ENCODE results near the gene EIF5AL1. TPM values are rescaled to one million over a fixed set of nuclear protein-coding genes. Genes with fewer than 3 reads are reported as not detected.
"Not testable (repeated sequence)": the region's sequence is repeated elsewhere in the genome, so short reads cannot be mapped to it uniquely, and the experiment has no call there.

EIF5AL1 gene
- total RNA-seq, 1 donor from 2014 or later, result 0.09 TPM

DNA sequence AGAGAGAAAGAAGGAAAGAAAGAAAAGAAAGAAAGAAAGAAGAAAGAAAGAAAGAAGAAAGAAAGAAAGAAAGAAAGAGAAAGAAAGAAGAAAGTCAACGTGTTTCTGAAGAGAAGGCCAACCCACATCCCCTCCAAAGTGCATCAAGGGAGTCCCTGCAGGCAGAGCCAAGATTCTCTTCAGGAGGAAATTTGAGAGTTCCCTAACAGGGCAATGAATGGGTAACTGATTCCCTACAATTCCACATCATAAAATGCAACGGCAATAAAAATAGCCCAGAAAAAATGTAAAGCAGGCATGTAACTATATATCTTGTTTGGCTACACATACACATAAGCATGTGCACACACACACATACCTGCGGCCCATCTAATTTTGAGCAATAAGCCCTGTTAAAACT lies 32.1 kb downstream of the EIF5AL1 start:
- DNase-seq (ENCODE audit: low spot score); intact Hi-C loops (cut with DNase I); ATAC-seq: not testable (repeated sequence)

DNA sequence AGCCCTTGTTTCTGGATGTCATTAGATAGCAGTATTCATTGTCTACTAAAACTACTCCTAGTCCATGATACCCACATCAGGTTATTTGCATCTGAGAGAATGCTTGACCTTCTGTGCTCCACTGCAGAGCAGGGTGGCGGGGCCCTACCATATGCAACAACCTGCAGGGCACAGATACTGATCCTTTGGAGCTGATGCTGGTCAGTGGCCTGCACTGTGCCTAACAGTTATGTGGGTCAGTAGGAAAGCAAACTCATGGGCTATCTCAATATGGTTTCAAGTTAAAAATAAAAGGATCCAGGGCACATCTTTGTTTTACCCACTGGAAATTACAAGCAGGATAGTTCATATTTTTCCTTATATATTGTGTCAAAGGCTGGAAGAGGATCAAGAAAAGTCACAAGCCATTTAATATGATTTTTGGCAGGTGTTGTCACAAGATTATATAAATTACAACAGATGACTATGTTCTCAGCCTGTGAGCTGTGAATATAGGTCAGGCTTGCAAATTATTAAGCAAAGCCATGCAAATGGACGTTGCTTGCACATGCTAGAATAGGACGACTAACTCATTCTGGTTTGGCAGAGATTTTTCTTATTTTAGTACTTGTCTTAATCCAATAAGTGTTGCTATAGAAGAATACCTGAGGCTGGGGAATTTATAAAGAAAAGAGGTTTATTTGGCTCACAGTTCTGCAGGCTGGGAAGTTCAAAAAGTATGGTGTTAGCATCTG lies 32.8 kb downstream of the EIF5AL1 start:
- ATAC-seq; DNase-seq (ENCODE audit: low spot score); intact Hi-C loops (cut with DNase I): not testable (repeated sequence)

DNA sequence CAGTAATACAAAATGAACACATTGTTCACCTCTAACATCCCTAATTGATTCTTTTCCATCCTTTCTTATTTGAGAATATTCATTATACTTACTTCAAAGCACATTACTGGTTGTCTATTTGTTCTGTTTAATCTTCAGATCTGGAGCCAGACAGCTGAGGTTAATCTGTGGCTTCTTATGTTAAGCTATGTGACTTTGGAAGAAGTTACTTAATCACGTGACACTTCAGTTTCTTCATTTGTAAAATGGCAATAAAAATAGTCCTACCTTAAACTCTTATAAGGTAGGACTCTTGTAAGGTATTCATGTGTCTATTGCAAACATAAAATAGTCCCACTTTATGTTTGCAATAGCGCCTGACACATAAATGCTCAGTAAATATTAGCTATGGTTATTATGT lies 34.8 kb downstream of the EIF5AL1 start:
- ATAC-seq; intact Hi-C loops (cut with DNase I); DNase-seq (ENCODE audit: low spot score): not testable (repeated sequence)

DNA sequence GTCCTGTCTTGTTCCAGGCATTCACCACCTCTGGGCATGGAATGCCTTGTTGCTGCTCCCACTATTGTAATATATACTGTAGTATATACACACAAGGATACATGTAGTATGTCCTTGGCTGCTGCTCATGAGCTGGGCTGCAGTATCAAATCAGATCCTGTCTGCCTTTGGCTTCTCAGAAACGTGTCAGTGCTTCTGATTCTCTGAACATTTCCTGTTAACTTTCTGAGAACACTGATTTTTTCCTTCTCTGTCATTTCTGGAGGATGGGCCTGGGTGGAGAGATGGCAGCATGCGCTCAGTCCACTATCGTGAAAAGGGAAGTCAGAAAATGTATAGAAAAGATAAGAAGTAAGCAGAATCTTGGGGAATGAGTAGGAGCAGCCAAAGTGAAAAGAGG lies 35.6 kb downstream of the EIF5AL1 start:
- DNase-seq (ENCODE audit: low spot score) (no peak), ATAC-seq (no peak)
- intact Hi-C loops (cut with DNase I), result no loop called here

DNA sequence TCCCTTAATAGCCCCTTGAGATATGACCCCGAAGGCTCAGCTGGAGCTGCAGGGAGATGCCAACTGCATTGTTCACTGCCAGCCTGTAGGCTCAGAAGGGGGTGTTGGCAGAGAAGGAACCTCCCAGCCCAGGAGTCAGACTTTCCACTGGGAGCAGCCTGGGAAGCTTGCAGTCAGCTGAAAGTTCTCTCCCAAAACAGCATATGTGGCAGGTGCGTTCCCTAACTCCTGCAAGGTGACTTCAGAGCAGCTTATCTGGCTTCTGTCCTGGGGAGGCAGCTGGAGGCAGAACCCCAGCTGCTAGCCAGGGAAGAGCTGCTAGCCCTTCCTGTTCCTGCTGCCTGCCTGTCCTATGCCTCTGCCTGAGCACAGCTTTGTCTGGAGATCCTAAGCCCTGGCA lies 39.8 kb downstream of the EIF5AL1 start:
- no peak for ATAC-seq
- no peak for DNase-seq (ENCODE audit: low spot score)
- intact Hi-C loops (cut with DNase I), result no loop called here

DNA sequence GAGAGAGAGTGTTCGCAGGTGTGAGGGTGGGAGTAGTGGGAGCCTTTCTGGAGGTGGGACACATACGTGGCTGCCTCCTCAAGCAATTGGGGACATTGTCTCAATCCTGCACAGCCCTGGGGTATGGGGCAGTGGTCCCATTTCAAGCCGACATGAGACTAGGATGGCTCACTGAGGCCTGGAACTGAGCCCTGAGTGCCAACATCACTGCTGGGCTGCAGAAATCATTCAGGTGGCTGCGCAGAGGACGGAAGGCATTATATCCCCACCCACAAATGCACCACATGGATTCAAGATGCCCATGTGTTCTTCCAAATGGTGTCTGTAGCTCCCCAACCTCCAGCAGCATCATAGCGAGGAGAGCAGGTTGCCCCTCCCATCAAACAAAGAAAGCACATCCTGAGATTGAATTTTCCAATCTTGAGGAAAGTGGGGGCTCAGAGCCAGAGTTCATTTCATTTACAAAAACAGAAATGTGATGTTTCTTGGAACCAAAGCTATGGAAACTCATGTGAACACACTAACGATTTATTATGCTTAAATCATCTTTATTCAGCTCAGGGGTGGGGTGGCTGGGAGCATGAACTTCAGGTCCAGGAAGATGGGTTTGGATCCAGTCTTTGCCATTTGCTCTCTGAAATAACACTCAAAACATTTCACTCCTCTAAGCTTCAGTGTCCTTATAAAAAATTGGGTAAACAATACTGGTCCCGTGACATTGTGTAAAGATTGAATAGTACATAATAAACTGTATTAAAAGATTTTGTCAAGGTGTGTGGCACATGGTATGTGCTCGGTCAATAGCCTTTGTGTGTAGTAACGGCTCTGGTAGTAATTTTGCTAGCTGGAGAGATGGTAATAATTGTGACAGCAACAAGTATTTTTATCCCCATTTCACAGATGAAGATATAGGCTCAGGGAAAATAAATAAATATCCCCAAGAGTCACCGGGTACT lies 43.3 kb downstream of the EIF5AL1 start:
- intact Hi-C loops (cut with DNase I), result no loop called here
- ATAC-seq (no peak), DNase-seq (ENCODE audit: low spot score) (no peak)

DNA sequence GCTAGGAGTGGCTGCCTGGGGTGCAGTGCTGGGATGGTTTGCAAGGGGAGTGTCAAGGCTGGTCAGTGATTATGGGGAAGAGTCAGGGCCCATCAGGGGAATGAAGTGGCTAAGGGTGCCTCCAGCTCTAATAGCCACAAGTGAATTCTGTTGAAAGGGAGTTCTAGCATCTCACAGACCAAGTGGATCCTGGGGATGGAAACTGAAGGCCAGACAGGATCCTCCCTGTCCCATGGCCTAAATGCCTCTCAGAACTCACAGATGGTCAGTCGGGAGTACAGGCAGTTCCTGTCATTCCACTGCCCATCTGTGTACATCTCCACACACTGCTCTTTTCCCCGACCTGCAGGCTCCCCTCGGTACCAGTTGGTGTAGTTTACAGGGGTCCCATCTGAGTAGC lies 44.6 kb downstream of the EIF5AL1 start:
- DNase-seq (ENCODE audit: low spot score); intact Hi-C loops (cut with DNase I); ATAC-seq: not testable (repeated sequence)

DNA sequence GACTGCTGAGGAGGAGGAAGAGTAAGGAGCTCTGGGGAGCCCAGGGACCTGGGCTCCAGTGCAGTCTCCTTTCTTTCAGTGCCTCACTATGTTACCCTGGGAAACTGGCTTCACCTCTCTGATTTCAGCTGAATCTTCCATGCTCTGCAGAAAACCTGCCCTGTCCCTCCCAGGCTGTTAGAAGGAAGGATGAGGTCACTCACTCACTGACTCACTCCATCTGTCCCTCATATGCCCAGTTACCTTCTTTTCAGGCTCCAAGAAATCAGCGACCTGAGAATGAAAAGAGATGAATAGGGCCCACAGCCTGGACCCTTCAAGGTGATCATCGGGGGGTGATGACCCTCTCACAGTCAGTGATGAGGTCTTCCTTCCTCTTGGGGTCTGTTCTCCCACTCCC lies 47.4 kb downstream of the EIF5AL1 start:
- no peak for DNase-seq (ENCODE audit: low spot score)
- intact Hi-C loops (cut with DNase I), result no loop called here
- ATAC-seq, result no peak

DNA sequence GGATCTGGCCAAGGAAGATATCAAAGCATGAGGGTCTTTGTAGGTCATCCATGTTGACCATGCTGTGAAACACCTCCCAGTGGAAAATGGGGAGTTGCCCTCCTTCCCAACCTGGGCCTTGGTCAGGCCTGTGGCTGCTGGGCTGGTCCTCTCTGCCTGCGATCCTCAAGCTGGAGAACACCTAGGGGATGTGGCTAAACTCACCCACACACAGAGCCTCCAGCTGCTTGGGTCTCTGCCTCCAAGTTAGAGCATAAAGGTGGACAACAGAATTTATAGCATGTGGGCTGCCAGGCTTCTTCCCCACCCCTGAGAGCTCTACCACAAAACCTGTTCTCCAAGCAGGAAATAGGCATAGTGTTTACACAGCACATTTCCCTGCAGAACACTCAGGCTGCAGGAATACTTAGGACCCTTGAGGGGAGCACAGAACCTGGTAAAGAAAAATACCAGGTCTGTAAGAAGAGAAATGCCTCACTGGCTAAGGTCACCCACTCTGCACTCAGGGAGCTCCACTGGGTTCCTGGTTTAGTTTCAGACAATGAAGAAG lies 47.9 kb downstream of the EIF5AL1 start, which contains the start of gene SFTPA2:
SFTPA2 (minus strand) TSS at position 248 of the 550 bp plus-strand sequence. CDS start 924 bp downstream, outside the sequence.
- ATAC-seq, result no peak
- intact Hi-C loops (cut with DNase I), result no loop called here

DNA sequence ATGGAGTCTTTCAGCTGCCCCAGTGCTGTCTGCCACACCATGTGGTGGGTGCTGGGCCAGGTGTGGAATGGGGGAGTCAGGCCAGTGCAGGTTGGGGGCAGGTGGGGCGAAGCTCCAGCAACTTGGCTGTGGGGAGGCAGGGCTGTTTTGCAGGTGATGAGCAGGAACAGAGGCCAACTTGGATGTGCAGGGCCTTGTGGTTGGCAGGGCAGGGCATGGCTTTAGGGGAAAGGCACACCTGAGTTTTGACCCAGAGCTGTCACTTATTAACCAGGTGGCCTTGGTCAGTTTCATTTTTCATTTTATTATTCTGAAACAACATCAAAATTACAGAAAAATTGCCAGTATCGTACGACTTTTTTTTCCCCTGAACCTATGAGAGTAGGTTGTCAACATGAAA lies 48.9 kb downstream of the EIF5AL1 start:
- intact Hi-C loops (cut with DNase I), result no loop called here
- ATAC-seq (no peak), DNase-seq (ENCODE audit: low spot score) (no peak)

More for the DNA sequence above, 47.9 kb downstream of the EIF5AL1 start, which contains the start of gene SFTPA2:
- DNase-seq (ENCODE audit: low spot score), result no peak

DNA sequence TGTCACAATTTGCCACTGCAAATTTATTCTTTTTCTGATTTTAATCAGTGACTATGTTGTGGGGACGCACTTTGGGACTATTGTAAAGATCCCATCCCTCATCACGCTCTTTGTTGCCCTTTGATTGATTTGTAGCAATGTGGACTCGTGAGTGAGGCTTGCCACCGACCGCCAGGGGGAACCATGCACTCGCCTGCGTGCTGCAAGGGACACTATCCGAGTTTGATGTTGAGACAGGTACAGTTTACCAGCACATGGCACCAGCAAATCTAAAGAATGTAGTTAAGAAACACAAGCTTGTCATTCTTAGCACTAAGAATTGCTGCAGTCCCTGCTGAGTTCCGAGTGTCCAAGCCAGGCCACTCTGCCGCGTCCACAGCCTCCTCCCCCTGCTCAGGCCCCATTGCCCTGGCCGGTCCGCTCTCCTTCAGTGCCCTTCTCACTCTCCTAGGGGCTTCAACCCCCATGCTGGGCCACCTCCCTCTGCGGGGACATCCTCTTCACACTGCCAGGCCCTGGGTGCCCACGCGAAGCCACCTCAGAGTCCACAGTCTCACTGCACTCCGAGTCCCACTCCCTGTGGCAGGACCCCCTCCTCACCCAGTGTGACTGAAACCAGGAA lies 49.9 kb downstream of the EIF5AL1 start:
- intact Hi-C loops (cut with DNase I), result no loop called here
- DNase-seq (ENCODE audit: low spot score), result peak; percentile 80
- peak; percentile 78 for ATAC-seq

DNA sequence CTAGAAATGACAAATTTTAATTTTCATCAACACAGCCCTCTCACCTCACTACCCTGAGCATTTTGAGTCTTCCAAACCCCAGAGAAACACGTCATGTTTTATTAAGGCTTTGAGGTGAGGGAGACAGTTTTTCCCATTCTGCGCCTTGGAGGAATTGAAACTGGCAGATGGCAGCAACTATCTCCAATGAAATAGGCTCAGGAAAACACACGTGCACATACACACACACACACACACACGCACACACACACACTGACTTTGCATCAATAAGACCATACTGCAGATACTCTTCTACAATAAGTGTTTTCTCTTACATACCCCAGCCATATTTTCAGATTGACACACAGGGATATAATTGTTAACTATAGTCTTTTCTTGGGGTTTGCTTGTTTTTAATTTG lies 51.1 kb downstream of the EIF5AL1 start:
- no peak for DNase-seq (ENCODE audit: low spot score)
- ATAC-seq, result no peak
- intact Hi-C loops (cut with DNase I), result no loop called here

Other genes starting within 250 kb of the EIF5AL1 start
- 18.8 TPM for gene PPIF, start 165.1 kb upstream of the EIF5AL1 start, total RNA-seq
- gene ZCCHC24, start 66.9 kb upstream of the EIF5AL1 start, total RNA-seq, result 150 TPM
- 5.1 TPM for gene SFTPA2, start 47.9 kb downstream of the EIF5AL1 start, total RNA-seq
- 6.3 TPM for gene SFTPA1, start 98.4 kb downstream of the EIF5AL1 start, total RNA-seq
- 1.4 TPM for gene NUTM2B, start 190.7 kb downstream of the EIF5AL1 start, total RNA-seq

Measured in sciatic nerve (tissue), 2 donors.